Vagina (tissue), 2 donors: ENCODE measurements around the gene OR2AT4. TPM values are rescaled to one million over a fixed set of nuclear protein-coding genes. Genes with fewer than 3 reads are reported as not detected.

Experiments used
- DNase-seq, 2 donors: peaks; one replicate each; pipeline ENCODE4 v3.0.0-alpha.2; 2017; ENCODE audit errors: extremely low spot score in 2 of 2
- H3K27ac ChIP-seq: fragments of 200-600 bp; sonication (generic); one replicate; pipeline ENCODE4 v1.5.1; 2019
- H3K27me3 ChIP-seq: fragments of 200-600 bp; sonication (generic); one replicate; pipeline ENCODE4 v1.5.1; 2019
- H3K36me3 ChIP-seq, 2 donors: fragments of 200-600 bp; sonication (generic); one replicate each; pipeline ENCODE4 v1.5.1; 2017 to 2019
- H3K4me1 ChIP-seq: fragments of 200-600 bp; sonication (generic); one replicate; pipeline ENCODE4 v1.5.1; 2019
- H3K4me3 ChIP-seq, 2 donors: fragments of 200-600 bp; sonication (generic); 1 replicate in 1 of 2; 2 replicates in 1 of 2; pipeline ENCODE4 v1.5.1; 2016 to 2019
- H3K9me3 ChIP-seq: fragments of 200-600 bp; sonication (generic); one replicate; pipeline ENCODE4 v1.5.1; 2019
- POLR2A ChIP-seq, 2 donors: fragments of 450-650 bp; IDR thresholded peaks; one replicate each; pipeline ENCODE4 v1.6.1; 2017; ENCODE audit warnings: antibody characterized with exemption in 2 of 2, mild to moderate bottlenecking in 2 of 2, moderate library complexity in 2 of 2
- POLR2AphosphoS5 ChIP-seq, 2 donors: sonication (generic); formaldehyde crosslinking; IDR thresholded peaks; one replicate each; pipeline ENCODE4 v1.9.0; 2017; ENCODE audit warnings: antibody characterized with exemption in 2 of 2, mild to moderate bottlenecking in 2 of 2, low read depth in 1 of 2; ENCODE audit not compliant: insufficient read depth in 1 of 2
- intact Hi-C: fragments of 100-400 bp; cut with DNase I; formaldehyde crosslinking; loops from one replicate; pipeline ENCODE4 v1.15.1; 2023
- total RNA-seq: library from RNA; depleted of rRNA; stranded (reverse); fragments of >200 nt; gene quantifications from one replicate; pipeline ENCODE4 v1.2.3, GENCODE V29; 2016
- TF ChIP-seq, protein P1 (sequence below), 3 experiments: fragments of 450-650 bp in 2 of 3; fragments of 200-600 bp in 1 of 3; sonication (generic) in 1 of 3; IDR thresholded peaks; one replicate each; pipeline ENCODE4 v1.5.1; 2017 to 2019; ENCODE audit warnings: antibody characterized with exemption in 3 of 3, mild to moderate bottlenecking in 2 of 3, moderate library complexity in 2 of 3

OR2AT4 gene
- total RNA-seq, 1 donor from 2014 or later: not detected

- H3K4me1 ChIP-seq: no peaks in the 10 kb centered on the region
Measured at GRCh38 chr11:75082601-75083216, 14.0 kb downstream of the OR2AT4 start.

GRCh38 chr11:75079546-75079945, 17.1 kb downstream of the OR2AT4 start:
- TF ChIP-seq, protein P1, sequence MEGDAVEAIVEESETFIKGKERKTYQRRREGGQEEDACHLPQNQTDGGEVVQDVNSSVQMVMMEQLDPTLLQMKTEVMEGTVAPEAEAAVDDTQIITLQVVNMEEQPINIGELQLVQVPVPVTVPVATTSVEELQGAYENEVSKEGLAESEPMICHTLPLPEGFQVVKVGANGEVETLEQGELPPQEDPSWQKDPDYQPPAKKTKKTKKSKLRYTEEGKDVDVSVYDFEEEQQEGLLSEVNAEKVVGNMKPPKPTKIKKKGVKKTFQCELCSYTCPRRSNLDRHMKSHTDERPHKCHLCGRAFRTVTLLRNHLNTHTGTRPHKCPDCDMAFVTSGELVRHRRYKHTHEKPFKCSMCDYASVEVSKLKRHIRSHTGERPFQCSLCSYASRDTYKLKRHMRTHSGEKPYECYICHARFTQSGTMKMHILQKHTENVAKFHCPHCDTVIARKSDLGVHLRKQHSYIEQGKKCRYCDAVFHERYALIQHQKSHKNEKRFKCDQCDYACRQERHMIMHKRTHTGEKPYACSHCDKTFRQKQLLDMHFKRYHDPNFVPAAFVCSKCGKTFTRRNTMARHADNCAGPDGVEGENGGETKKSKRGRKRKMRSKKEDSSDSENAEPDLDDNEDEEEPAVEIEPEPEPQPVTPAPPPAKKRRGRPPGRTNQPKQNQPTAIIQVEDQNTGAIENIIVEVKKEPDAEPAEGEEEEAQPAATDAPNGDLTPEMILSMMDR (IDR thresholded peaks at IDR 0.05): no peak
- TF ChIP-seq POLR2A (IDR thresholded peaks at IDR 0.05): no peak
- TF ChIP-seq POLR2AphosphoS5 (IDR thresholded peaks at IDR 0.05; ENCODE audit: insufficient read depth in 1 of 2, low read depth in 1 of 2): no peak
- no peaks in the 10 kb centered on the region for H3K9me3 ChIP-seq
- no peaks in the 10 kb centered on the region for H3K36me3 ChIP-seq
- no peak overlapping the region for H3K27ac ChIP-seq
- DNase-seq: no peak
- intact Hi-C loops: no loop called here
- no peak overlapping the region for H3K4me3 ChIP-seq
- H3K27me3 ChIP-seq: no peaks in the 10 kb centered on the region
- no peaks in the 10 kb centered on the region for H3K4me1 ChIP-seq

More at GRCh38 chr11:75082601-75083216, 14.0 kb downstream of the OR2AT4 start:
- intact Hi-C loops: loop anchor here (5.0 kb wide), 1 partner anchor 955 kb away; no protein-coding TSS in a partner anchor
- no peaks in the 10 kb centered on the region for H3K27me3 ChIP-seq
- TF ChIP-seq POLR2A (IDR thresholded peaks at IDR 0.05) (no peak), POLR2AphosphoS5 (IDR thresholded peaks at IDR 0.05; ENCODE audit: insufficient read depth in 1 of 2, low read depth in 1 of 2) (no peak)
- TF ChIP-seq, protein P1 (IDR thresholded peaks at IDR 0.05): no peak
- no peak overlapping the region for H3K4me3 ChIP-seq
- H3K36me3 ChIP-seq: no peaks in the 10 kb centered on the region
- DNase-seq: no peak
- no peak overlapping the region for H3K27ac ChIP-seq
- H3K9me3 ChIP-seq: no peaks in the 10 kb centered on the region

GRCh38 chr11:75078233-75078632, 18.4 kb downstream of the OR2AT4 start:
- Histone ChIP-seq H3K27me3 (no peaks in the 10 kb centered on the region), H3K4me1 (no peaks in the 10 kb centered on the region), H3K27ac (no peak overlapping the region), H3K4me3 (no peak overlapping the region), H3K36me3 (no peaks in the 10 kb centered on the region), H3K9me3 (no peaks in the 10 kb centered on the region)
- intact Hi-C loops: no loop called here
- no peak for DNase-seq
- TF ChIP-seq, protein P1 (IDR thresholded peaks at IDR 0.05): no peak

DNA sequence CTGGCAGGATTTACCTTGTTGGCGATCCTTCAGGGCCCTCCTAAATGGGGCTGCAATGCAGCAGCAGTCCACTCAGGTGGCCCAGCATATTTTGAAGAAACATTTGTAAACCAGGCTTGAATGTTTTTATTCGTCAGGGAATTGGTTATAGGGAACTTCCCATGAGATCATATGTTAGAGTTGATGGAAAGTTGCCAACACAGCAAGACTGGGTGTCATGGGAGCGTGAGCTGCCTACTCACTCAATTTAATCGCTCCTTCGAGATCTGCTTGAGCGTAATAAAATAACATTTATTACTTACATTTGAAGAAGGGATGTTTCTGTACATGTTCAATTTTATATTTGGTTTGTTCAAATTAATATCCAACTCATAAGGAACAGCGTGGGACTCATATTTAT, 19.4 kb downstream of the OR2AT4 start:
- Histone ChIP-seq H3K4me3 (no peak overlapping the region), H3K27ac (no peak overlapping the region), H3K27me3 (no peaks in the 10 kb centered on the region), H3K4me1 (no peaks in the 10 kb centered on the region), H3K36me3 (no peaks in the 10 kb centered on the region), H3K9me3 (no peaks in the 10 kb centered on the region)
- TF ChIP-seq POLR2A (IDR thresholded peaks at IDR 0.05): no peak
- no peak for TF ChIP-seq POLR2AphosphoS5 (IDR thresholded peaks at IDR 0.05; ENCODE audit: insufficient read depth in 1 of 2, low read depth in 1 of 2)
- TF ChIP-seq, protein P1 (IDR thresholded peaks at IDR 0.05): no peak
- DNase-seq: no peak
- intact Hi-C loops: no loop called here

- H3K36me3 ChIP-seq: no peaks in the 10 kb centered on the region
- H3K27me3 ChIP-seq: no peaks in the 10 kb centered on the region
- H3K4me1 ChIP-seq: no peaks in the 10 kb centered on the region
- H3K9me3 ChIP-seq: no peaks in the 10 kb centered on the region
- DNase-seq: no peak
- H3K4me3 ChIP-seq: no peak overlapping the region
- TF ChIP-seq POLR2AphosphoS5 (IDR thresholded peaks at IDR 0.05; ENCODE audit: insufficient read depth in 1 of 2, low read depth in 1 of 2): no peak
- TF ChIP-seq, protein P1 (IDR thresholded peaks at IDR 0.05): no peak
- TF ChIP-seq POLR2A (IDR thresholded peaks at IDR 0.05): no peak
- intact Hi-C loops: no loop called here
- no peak overlapping the region for H3K27ac ChIP-seq
Measured at GRCh38 chr11:75076671-75077070, 20.0 kb downstream of the OR2AT4 start.
